PC-9 (cell line): ENCODE results near the gene GPC5. TPM values are rescaled to one million over a fixed set of nuclear protein-coding genes. Genes with fewer than 3 reads are reported as not detected.

Experiments
- BruUV-seq: library from RNA; stranded (reverse); fragments of 400-500 nt; replicated peaks from 2 replicates; lab custom pipeline; 2021; lab: Mats Ljungman, UMichigan
- CTCF ChIA-PET: fragments of 300-600 bp; sonication (Branson Sonifier 250); formaldehyde crosslinking; loops from one replicate; lab custom pipeline; 2022; ENCODE audit warnings: antibody characterized with exemption; lab: Charles Lee
- POLR2A ChIA-PET: fragments of 300-600 bp; sonication (Branson Sonifier 250); formaldehyde crosslinking; loops from one replicate; lab custom pipeline; 2022; ENCODE audit warnings: antibody characterized with exemption; ENCODE audit not compliant: unreplicated experiment; lab: Charles Lee
- DNase-seq, 2 experiments: peaks; one replicate each; pipeline versions ENCODE4 v3.0.0 to v3.0.0-alpha.2; 2015 to 2022; ENCODE audit warnings: mixed read lengths in 1 of 2
- H2AFZ ChIP-seq: fragments of 200-600 bp; sonication (generic); 2 replicates; pipeline ENCODE4 v1.8.1; 2017; ENCODE audit warnings: antibody characterized with exemption
- H3F3A ChIP-seq: fragments of 200-600 bp; sonication (generic); 2 replicates; pipeline ENCODE4 v1.8.1; 2017; ENCODE audit warnings: antibody characterized with exemption, mild to moderate bottlenecking, low read depth; ENCODE audit not compliant: insufficient read depth
- H3K27ac ChIP-seq: fragments of 200-600 bp; sonication (generic); 2 replicates; pipeline ENCODE4 v1.6.1; 2016; ENCODE audit warnings: mixed run types
- H3K27me3 ChIP-seq: fragments of 200-600 bp; sonication (generic); 2 replicates; pipeline ENCODE4 v1.6.1; 2016; ENCODE audit warnings: low read depth, mixed run types; ENCODE audit not compliant: insufficient read depth
- H3K36me3 ChIP-seq: fragments of 200-600 bp; sonication (generic); 2 replicates; pipeline ENCODE4 v1.6.1; 2016; ENCODE audit warnings: low read depth, mixed run types
- H3K4me1 ChIP-seq: fragments of 200-600 bp; sonication (generic); replicated peaks from 2 replicates; pipeline ENCODE4 v1.6.1; 2016; ENCODE audit warnings: mixed run types; ENCODE audit not compliant: insufficient read depth
- H3K4me2 ChIP-seq: fragments of 200-600 bp; sonication (generic); 2 replicates; pipeline ENCODE4 v1.6.1; 2017; ENCODE audit warnings: mixed run types
- H3K4me3 ChIP-seq: fragments of 200-600 bp; sonication (generic); 2 replicates; pipeline ENCODE4 v1.6.1; 2016; ENCODE audit warnings: mixed run types
- H3K79me2 ChIP-seq: fragments of 200-600 bp; sonication (generic); 2 replicates; pipeline ENCODE4 v1.6.1; 2017; ENCODE audit warnings: low read depth, mixed run types
- H3K9me2 ChIP-seq: fragments of 200-600 bp; sonication (generic); 2 replicates; pipeline ENCODE4 v1.8.1; 2017; ENCODE audit warnings: mild to moderate bottlenecking; ENCODE audit not compliant: insufficient read depth
- H3K9me3 ChIP-seq: fragments of 200-600 bp; sonication (generic); 2 replicates; pipeline ENCODE4 v1.8.1; 2016; ENCODE audit warnings: low read depth; ENCODE audit not compliant: insufficient read depth
- H4K20me1 ChIP-seq: fragments of 200-600 bp; sonication (generic); 2 replicates; pipeline ENCODE4 v1.8.1; 2017; ENCODE audit not compliant: insufficient read depth
- CTCF ChIP-seq: fragments of 200-600 bp; sonication (generic); conservative IDR thresholded peaks from 2 replicates; pipeline ENCODE4 v1.6.1; 2017; ENCODE audit warnings: mixed run types, antibody characterized with exemption, mild to moderate bottlenecking, moderate library complexity
- EZH2 ChIP-seq: fragments of 200-600 bp; sonication (generic); IDR thresholded peaks from 2 replicates; pipeline ENCODE4 v1.8.0; 2017; ENCODE audit warnings: antibody characterized with exemption, low read depth
- intact Hi-C: fragments of 100-400 bp; cut with micrococcal nuclease; formaldehyde crosslinking; loops from one replicate; pipeline ENCODE4 v1.10.0; 2022; ENCODE audit not compliant: unreplicated experiment
- total RNA-seq: library from RNA; stranded (reverse); gene quantifications from 2 replicates; pipeline ENCODE4 v1.2.3, GENCODE V29; 2021

GPC5 gene
- total RNA-seq, 1 experiment from 2014 or later = not detected

DNA sequence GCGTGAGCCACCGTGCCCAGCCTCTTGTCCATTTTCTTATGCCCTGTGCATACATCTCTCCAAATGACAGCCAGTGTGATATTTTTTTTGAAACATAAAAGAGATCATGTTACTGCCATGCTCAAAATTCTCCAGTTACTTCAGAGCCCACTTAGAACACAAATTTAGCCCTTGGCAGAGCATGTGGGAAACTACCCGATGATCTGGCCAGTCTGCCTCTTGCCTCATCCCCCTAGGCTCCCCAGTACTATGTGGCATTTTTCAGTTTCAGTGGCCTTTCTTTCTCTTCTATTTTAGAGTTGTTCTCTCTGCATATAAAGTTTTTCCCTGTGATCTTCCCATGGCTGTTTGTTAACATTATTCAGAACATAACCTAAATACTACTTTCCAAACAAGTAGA is 323.0 kb downstream of the GPC5 start:
- Histone ChIP-seq H3K4me2 (no peak overlapping the region), H3K9me2 (no peaks in the 10 kb centered on the region), H3F3A (no peaks in the 10 kb centered on the region), H3K79me2 (no peaks in the 10 kb centered on the region), H2AFZ (no peak overlapping the region), H4K20me1 (no peaks in the 10 kb centered on the region), H3K36me3 (no peaks in the 10 kb centered on the region), H3K27me3 (no peaks in the 10 kb centered on the region), H3K4me1 (no peaks in the 10 kb centered on the region), H3K9me3 (no peaks in the 10 kb centered on the region), H3K4me3 (no peak overlapping the region), H3K27ac (no peak overlapping the region)
- intact Hi-C loops = no loop called here
- POLR2A ChIA-PET = no interaction called here
- TF ChIP-seq CTCF = no peak
- no peak for TF ChIP-seq EZH2
- CTCF ChIA-PET = interaction anchor here (0.7 kb wide), 1 partner anchor 609 kb away, joined by 6 read pairs; no protein-coding TSS in a partner anchor
- no peak for DNase-seq
- no TSS peak for BruUV-seq

- no peak overlapping the region for H2AFZ ChIP-seq
- H3K4me2 ChIP-seq = no peak overlapping the region
- no peaks in the 10 kb centered on the region for H4K20me1 ChIP-seq
- CTCF ChIA-PET = no interaction called here
- no peak overlapping the region for H3K4me3 ChIP-seq
- no peaks in the 10 kb centered on the region for H3K4me1 ChIP-seq
- BruUV-seq = no TSS peak
- H3K36me3 ChIP-seq = no peaks in the 10 kb centered on the region
- no peaks in the 10 kb centered on the region for H3K9me3 ChIP-seq
- intact Hi-C loops = loop anchor here (1.0 to 2.0 kb wide), 2 partner anchors 342 to 588 kb away; no protein-coding TSS in a partner anchor
- peak; percentile 76 for TF ChIP-seq CTCF
- TF ChIP-seq EZH2 = no peak
- H3K27ac ChIP-seq = no peak overlapping the region
- DNase-seq = no peak
- no peaks in the 10 kb centered on the region for H3K79me2 ChIP-seq
- H3K27me3 ChIP-seq = no peaks in the 10 kb centered on the region
- H3F3A ChIP-seq = no peaks in the 10 kb centered on the region
- POLR2A ChIA-PET = no interaction called here
- no peaks in the 10 kb centered on the region for H3K9me2 ChIP-seq
These were observed 324.0 kb downstream of the GPC5 start for GRCh38 chr13:91722267-91722884.

GRCh38 chr13:91724591-91724990 is 326.2 kb downstream of the GPC5 start:
- Histone ChIP-seq H3K4me3 (no peak overlapping the region), H4K20me1 (no peaks in the 10 kb centered on the region), H2AFZ (no peak overlapping the region), H3K9me3 (no peaks in the 10 kb centered on the region), H3K27me3 (no peaks in the 10 kb centered on the region), H3K4me2 (no peak overlapping the region), H3K4me1 (no peaks in the 10 kb centered on the region), H3K27ac (no peak overlapping the region), H3K79me2 (no peaks in the 10 kb centered on the region), H3K9me2 (no peaks in the 10 kb centered on the region), H3K36me3 (no peaks in the 10 kb centered on the region), H3F3A (no peaks in the 10 kb centered on the region)
- ChIA-PET POLR2A (no interaction called here), CTCF (no interaction called here)
- no TSS peak for BruUV-seq
- intact Hi-C loops = no loop called here
- DNase-seq = no peak
- TF ChIP-seq EZH2 (no peak), CTCF (no peak)
